ENCODE results near the gene SH3RF2. TPM values are rescaled to one million over a fixed set of nuclear protein-coding genes. Genes with fewer than 3 reads are reported as not detected.

Gene SH3RF2
- total and polyA plus RNA-seq, 2 of the 13 experiments (the other 11 are each of a cell fraction or from before 2014, with no cell fraction given): 2.6 to 3.7 TPM

DNA sequence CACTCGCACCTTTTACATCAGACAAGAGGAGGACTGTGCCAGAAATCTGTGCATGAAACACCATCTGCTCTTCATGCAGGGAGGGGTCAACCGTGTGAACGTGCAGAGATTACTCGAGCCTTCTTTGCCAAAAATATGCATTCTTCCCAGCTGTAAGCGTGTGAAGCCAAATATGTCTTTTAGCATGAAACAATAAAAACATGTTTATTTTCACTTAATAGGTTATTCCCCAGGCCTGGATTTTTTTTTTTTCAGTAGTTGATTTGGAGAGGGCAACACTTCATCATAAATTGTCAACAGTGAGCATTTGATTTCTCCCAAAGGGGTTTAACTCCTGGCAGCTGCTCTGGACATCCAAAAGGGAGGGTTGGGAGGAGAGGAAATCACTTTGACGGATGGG, 145.2 kb downstream of the SH3RF2 start:
- TF ChIP-seq ZFP36L1 (CRISPR knock-in tag; IDR thresholded peaks at IDR 0.05) (no peak), ZNF101 (CRISPR knock-in tag; IDR thresholded peaks at IDR 0.05; ENCODE audit: borderline replicate concordance, low read depth) (no peak), DPF2 (CRISPR knock-in tag; IDR thresholded peaks at IDR 0.05; ENCODE audit: borderline replicate concordance, low read depth) (no peak), ZNF343 (CRISPR knock-in tag; IDR thresholded peaks at IDR 0.05) (no peak), NBN (conservative IDR thresholded peaks at IDR 0.05) (no peak), GABPA (IDR thresholded peaks at IDR 0.05; ENCODE audit: low read depth, low read length) (no peak), GABPA (CRISPR knock-in tag; IDR thresholded peaks at IDR 0.05; ENCODE audit: low read depth) (no peak), ZNF562 (CRISPR knock-in tag; IDR thresholded peaks at IDR 0.05; ENCODE audit: borderline replicate concordance) (no peak), MBNL3 (CRISPR knock-in tag; conservative IDR thresholded peaks at IDR 0.05) (no peak), HIC2 (CRISPR knock-in tag; IDR thresholded peaks at IDR 0.05; ENCODE audit: low read depth) (no peak)
- TF ChIP-seq, protein P1, sequence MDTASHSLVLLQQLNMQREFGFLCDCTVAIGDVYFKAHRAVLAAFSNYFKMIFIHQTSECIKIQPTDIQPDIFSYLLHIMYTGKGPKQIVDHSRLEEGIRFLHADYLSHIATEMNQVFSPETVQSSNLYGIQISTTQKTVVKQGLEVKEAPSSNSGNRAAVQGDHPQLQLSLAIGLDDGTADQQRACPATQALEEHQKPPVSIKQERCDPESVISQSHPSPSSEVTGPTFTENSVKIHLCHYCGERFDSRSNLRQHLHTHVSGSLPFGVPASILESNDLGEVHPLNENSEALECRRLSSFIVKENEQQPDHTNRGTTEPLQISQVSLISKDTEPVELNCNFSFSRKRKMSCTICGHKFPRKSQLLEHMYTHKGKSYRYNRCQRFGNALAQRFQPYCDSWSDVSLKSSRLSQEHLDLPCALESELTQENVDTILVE (CRISPR knock-in tag; IDR thresholded peaks at IDR 0.05): no peak
- 71% methylated on average over 6 of the region's 6 CpGs for WGBS (ENCODE audit: low lambda C conversion rate)
- no peaks in the 10 kb centered on the region for H3K27me3 ChIP-seq (ENCODE audit: control insufficient read depth in 1 of 2, insufficient read depth in 2 of 2, low read length in 2 of 2)
- DNase-seq (ENCODE audit: low spot score) (no peak), ATAC-seq (no peak), FAIRE-seq (no peak)
- in situ Hi-C loops (cut with HindIII; ENCODE audit: extremely low pct_ligation_motif_present, low pct_unique_long_range_greater_than_20kb) (no loop called here), intact Hi-C loops (cut with micrococcal nuclease; ENCODE audit: unreplicated experiment) (no loop called here)
- ChIA-PET CTCF (ENCODE audit: low intra/inter-chr PET ratio, low total read pairs) (no interaction called here), POLR2A (no interaction called here)
- no peak overlapping the region for H3K4me3 ChIP-seq (replicated peaks in 1 of 3; ENCODE audit: insufficient read depth in 1 of 3, low read depth in 2 of 3, low read length in 3 of 3)
- H3K79me2 ChIP-seq (ENCODE audit: insufficient read depth, low read length): no peaks in the 10 kb centered on the region
- H3K9ac ChIP-seq (ENCODE audit: insufficient read depth, low read depth, low read length): no peak overlapping the region
- BruUV-seq (replicated peaks): no TSS peak
- no peak overlapping the region for H2AFZ ChIP-seq (ENCODE audit: low read length)
- H4K20me1 ChIP-seq (ENCODE audit: insufficient read depth, low read length): no peaks in the 10 kb centered on the region
- no peak overlapping the region for H3K27ac ChIP-seq (ENCODE audit: extremely low read length, insufficient read depth, low read length)
- H3K36me3 ChIP-seq (replicated peaks in 1 of 2; ENCODE audit: control insufficient read depth in 1 of 2, insufficient read depth in 2 of 2, low read length in 2 of 2): no peaks in the 10 kb centered on the region
- H3K9me3 ChIP-seq (ENCODE audit: low read length): no peaks in the 10 kb centered on the region
- peaks cover 9% of the 10 kb centered on the region for H3K4me1 ChIP-seq (ENCODE audit: insufficient read depth, low read length)
- H3K4me2 ChIP-seq (ENCODE audit: low read depth, low read length): no peak overlapping the region
